HG03066 (cell line): Measurements from ENCODE around the gene CLMN.
"Not testable (repeated sequence)": the region's sequence is repeated elsewhere in the genome, so short reads cannot be mapped to it uniquely, and the experiment has no call there.

ENCODE experiments used
- ATAC-seq: cut with Tn5 transposase; IDR thresholded peaks from one replicate; pipeline ENCODE4 v1.9.1; 2021; ENCODE audit warnings: low read depth; ENCODE audit not compliant: unreplicated experiment

Gene CLMN

DNA sequence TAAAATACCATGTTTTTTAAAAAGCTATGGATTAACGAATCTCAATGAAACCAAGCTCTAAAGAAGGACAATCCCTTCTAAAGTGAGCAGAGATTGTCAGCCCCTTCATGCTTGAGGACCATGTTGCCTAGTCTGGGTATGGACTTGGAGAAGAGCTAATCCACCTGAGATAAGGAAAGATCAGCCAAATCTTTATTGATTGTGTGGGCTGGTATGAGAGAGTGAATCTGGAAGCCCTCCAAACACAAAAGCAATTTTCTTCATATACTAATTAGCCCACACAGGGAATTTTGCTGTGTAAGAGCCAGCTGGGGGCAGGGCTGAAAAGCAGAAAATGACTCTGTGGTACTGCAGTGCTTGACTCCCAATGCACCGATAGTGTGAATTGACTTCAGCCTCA, 115.0 kb downstream of the CLMN start:
- no peak for ATAC-seq

DNA sequence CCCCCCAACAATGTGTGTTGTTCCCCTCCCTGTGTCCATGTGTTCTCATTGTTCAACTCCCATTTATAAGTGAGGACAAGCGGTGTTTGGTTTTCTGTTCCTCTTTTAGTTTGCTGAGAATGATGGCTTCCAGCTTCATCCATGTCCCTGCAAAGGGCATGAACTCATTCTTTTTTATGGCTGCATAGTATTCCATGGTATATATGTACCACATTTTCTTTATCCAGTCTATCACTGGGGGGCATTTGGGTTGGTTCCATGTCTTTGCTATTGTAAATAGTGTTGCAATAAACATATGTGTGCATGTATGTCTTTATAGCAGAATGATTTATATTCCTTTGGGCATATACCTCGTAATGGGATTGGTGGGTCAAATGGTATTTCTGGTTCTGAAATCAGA, 118.0 kb downstream of the CLMN start:
- ATAC-seq, result not testable (repeated sequence)

DNA sequence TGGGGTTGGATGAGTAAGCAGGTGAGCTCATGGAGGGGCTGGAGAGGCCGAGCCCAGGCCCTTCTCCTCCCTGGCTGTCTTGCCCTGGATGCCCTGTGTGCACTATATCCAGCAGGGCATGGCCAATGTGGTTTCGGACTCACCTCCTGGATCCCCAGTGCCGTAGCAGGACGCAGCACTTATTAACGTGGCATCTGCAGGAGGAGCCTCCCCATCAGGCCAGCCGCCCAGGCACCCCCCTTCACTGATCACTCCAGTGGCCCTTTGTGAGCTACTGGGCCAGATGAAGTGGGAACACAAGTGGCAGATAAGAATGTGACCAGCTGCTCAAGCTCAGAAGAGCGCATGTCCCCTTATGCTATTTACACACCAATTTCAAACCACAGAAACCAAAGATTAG, 119.3 kb downstream of the CLMN start:
- ATAC-seq, result no peak

DNA sequence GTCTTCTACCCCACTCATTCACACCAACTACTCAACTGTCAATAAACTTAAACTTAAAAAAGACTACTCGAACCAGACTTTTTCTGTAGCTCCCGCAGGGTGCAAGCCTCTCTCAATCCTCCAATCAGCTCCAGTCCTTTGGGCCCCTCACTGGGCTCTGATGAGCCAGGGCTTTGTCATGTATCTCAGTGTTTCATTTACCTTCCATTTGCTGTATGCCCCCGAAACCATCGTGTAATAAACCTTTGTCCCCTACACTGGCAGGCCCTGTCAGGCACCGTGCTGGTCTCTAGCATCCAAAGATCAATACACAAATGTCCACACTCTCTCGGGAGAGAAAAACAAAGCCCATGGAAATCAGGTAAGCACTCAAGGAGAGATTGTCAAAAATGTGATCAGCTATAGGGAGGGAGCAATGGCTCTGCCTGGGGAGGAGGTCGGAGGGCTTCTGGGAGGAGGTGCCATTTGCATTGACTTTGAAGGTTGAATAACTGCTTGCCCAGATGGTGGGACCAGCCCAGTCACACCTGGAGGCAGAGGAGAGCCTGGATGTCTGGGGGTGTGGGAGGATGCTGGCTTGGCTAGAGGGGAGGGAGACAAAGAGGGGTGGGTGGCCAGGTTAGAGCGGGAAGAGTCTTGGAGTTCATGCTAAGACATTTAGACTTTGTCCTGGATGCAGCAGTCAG, 120.3 kb downstream of the CLMN start:
- ATAC-seq, result no peak

DNA sequence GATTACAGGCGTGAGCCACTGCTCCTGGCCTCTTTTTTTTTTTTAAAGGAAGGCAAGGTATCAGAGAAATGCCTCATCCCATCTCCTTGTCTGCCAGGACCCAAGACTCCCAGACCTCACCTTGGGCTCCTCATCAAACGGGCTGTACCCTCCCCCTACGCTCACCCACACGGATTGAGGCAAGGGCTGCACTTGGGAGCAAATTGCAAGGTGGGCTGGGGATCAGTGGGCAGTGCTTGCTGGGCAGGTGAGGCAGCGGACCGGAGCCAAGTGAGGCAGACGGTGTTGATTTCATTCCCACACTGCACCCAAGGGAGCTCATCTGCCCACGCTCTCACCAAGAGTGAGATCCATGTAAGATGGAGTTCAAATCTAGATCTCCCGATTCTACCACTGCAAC, 121.4 kb downstream of the CLMN start:
- ATAC-seq, result no peak

DNA sequence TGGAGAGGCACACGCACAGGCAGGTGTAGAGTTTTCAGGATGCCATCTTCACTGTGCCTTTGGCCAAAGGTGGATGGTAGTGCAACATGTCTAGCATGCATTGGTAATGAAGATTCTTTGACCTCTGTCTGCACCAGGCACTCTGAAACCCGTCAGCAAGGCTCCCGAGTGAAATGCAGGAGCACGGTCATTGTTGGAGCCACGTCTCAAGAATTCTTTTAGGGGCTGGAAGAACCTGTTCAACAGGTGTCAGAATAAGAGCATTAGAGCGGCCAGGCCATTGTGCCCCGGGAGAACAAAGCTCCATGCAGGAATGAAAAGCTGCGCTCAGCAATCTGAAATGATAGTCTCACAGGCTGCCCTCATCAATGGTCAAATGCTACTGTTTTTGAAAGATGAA, 122.2 kb downstream of the CLMN start:
- no peak for ATAC-seq

DNA sequence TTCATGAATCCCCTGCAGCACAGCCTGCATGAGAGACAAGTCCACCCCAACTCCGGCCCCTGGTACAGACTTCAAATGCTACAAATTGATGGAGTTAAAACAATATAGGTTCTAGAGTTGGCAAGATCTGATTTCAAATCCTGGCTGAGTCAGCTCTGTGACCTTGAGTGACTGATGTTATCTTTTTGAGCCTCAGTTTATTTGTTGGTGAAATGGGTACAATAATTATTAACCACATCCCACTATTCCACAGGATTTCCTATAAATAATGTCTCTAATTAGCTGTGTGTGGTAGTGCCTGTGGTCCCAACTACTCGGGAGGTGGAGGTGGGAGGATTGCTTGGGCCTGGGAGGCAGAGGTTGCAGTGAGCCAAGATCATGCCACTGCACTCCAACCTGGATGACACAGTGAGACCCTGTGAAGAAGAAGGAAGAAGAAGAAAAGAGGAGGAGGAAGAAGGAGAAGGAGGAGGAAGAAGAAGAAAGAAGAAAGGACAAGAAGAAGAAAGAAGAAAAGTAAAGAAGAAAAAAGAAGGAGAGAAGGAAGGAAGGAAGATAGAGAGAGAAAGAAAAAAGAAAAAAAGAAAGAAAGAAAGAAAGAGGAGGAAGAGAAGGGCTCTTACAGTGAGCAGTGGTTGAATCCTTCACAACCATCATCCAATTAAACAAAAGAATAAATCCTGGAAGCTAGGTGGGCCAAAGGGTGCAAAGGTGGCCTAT, 122.7 kb downstream of the CLMN start:
- no peak for ATAC-seq

DNA sequence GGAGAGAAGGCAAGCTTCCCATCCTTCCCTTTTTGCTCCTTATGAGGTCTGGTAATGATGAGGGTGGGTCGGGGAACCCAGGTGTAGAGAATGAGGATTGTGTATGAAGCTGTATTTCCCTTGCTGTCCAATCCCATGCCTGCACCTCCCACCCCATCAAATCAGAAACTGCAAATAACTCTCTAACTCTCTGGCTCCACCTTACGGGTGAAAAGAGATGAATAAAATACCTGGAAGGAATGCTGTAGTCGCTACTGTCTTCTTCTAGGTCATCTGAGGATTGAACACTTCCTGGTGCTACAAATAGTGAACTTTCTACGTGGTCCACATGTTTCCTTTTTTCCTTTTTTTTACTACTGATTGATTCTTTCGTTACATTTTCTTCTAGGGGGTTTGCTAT, 123.4 kb downstream of the CLMN start:
- ATAC-seq, result no peak

DNA sequence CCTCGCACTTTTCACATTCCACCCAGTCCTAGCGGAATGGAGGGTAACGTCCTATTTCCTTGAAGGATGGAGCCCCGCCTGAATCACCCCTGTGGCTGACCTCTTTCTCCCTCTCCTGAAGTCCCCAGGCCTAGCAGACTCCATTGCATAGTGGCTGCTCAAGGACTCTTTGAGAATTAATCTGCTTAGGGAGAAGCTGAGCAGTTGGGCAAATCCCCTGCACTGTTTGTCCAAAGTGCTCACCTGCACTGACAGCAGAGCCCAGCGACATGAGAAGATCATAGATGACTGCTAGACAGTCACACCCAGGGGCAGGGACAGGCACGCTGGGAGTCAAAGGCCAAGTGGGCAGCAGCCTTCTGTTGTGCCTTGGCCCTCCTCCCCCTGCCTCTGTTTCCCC, 124.7 kb downstream of the CLMN start:
- ATAC-seq, result no peak

DNA sequence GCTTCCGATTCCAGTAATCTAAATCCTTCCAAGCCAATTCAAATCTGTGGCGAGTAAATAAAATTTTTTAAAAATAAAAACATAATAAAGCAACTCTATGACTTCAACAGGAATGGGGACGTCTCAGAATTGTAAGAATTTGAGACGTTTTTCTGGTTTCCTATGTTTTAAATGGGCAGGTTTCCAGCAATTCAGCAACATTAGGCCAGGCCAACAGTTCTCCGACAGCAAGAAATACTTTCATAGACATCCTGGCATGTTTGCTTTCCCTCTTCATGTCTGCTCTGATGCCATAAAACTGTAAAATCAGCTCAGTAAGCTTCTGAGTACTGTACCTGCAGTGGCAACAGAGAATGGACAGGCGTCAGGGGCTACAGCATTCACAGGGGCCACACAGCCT, 126.6 kb downstream of the CLMN start:
- no peak for ATAC-seq

DNA sequence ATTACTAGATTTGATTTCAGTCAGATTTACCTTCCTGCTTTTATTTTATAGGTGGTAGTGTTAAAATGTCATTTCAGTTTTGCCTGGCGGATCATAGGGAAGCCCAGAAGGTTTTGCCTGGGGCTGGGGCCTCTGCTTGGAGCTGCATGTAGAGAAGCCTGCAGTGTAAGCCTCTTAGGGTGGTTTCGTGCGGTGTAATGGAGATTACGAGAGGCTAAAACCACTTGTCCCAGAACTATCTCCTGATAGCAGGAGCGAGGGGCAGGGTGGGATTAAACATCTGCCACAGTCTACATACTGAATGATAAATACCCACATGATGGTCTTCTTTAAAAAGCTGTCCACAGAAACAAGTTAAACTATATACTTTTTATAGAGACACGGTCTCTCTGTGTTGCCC, 127.4 kb downstream of the CLMN start:
- ATAC-seq, result no peak

DNA sequence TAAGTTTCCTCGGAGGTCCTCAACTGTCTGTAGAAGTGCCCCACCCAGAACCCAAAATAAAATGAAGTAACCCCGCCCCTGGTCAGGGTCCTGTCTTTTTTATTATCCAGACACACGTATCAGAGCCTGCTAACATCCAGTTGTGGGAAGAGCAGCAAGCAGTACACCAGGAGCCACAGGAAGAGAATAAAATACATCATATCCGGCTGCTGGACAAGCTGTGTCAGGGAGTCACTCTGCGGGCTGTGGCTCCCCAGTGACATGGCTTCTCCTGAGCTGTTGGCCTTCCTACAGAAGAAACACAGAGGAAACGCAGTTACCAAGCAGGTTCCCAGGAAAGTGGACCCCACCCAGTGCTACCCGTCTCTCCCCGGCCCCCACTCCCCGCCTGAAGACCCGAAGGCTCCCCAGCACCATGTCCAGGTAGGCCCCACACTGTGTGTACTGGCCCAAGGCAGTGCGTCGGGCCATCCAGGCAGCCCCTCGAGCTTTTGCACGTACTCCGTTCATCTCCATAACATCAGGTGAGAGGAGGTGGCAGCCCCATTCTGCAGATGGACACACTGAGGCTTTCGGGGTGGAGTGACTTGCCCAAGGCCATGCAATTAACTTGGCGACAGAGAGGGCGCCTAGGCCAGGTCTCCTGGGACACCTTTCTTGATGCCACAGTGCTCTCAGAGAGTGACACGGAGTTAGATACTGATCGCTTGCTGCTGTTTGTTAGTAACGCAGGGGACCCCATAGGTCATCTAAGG, 128.1 kb downstream of the CLMN start:
- ATAC-seq, result no peak

DNA sequence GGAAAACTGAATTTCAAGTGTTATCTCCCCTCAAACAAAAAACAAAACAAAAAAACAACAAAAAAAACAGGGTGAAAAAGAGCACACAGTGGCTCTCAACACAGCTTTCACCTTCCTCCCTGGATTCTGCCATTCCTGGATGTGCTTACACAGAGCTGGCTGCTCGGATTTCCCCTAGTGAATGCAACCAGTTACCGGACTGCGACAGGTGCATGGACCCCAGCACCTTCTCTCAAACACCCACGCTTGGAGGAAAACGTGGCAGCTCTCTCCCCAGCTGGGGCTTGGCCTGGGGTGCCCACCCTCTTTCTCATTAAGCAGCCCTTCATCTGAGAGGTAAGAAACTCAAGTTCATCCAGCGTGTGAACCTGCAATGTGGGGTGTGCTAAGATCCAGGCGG, 128.9 kb downstream of the CLMN start:
- no peak for ATAC-seq

DNA sequence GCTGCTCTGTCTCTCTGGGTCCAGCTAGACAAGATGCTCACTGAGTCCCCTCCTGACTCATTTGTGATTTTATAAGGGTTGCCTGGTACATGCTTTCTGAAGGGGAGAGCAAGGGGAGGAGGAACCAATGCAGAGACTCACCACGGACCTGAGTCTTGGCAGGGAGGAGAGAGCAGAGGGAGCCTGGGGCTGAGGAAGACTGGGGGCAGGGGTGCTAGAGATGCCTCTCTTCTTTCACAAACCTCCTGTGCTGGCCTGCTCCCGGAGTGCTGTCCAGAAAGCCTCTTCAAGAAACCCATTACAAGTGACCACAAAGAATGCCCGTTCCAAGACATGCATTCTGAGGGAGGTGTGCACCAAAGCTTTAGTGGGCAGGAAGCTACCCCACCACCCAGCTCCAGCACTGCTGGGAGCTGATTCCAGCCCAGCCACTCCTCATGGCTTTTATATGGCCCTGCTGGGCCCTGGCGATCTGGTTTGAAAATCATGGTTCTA, 129.3 kb downstream of the CLMN start:
- no peak for ATAC-seq

DNA sequence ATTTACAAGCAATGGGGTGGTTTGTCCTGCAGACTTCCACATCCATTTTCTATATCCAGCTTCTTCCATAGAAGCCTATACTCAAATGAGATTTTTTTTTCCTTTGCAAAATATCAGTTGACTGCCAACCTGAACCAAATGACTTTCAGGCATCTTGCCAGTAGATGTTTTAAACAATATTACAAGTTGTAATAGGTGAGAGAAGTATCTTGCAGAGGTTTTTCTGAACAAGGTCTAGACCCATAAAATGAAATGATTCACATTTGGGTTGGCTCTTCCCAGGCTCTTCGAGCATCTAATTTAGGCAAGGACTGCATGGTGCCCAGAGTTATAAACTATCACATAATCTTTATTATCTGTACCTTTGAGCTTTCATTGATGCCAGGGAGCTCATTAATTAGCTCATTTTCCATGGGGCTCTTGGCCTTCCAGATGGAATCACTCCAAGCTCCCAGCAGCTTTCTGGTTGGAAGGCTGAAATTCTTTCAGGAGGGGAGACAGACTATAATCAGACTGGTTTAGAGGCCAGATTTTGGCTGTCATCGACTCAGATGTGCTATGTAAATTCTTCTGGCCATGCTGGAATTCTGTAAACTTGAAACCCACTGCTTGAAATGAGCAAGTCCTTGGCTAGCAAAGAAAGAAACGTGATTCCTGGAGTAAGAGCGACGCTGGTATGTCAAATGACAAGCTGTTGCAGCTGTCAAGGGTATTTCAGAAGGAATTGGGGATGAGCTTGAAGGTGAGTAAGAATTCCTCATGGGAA, 130.2 kb downstream of the CLMN start:
- no peak for ATAC-seq

DNA sequence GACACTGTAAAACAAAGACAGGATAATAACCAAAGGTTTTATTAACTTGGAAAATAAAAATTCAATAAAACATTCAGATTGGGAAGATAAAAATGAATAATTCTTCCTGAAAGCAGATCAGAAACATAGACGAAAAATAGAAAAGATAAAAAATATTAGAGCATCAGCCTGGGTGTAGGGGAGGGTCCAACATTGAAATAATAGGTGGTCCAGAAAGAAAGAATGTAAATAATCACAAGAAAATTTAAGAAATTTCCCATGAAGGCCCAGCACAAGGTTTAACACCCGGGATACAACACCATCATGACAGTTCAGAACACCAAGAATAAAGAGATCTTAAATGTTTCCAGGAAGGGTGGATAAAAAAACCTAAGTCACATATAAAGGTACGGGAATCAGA, 131.3 kb downstream of the CLMN start:
- ATAC-seq, result no peak

DNA sequence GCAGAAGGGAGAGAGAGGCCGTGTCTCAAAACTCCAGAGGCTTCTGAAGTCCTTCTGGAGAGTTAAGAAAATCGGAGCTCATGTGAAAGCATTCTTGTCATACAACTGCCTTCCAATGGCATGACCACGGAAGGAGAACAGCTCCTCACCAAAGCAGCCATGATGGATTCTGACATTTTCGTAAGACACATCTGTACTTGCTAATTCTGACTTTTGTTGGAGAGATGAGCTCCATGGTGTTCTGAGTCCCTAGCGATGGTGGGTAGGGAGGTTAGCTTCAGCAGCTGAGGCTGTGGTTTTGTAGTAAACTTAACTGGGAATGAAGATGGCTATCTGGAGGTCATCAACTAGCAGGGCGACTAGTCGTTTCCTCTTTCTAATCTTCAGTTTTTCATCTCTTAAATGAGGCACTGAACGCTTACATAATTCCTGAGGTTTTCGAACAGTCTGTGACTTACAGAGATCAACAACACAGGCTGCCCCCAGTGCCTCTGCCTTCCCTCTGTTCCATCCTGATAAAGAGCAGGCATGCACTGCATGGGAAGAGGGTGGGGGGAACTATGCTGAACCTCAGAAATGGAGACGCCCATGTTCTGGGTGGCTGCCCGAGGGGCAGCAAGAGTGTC, 133.8 kb downstream of the CLMN start:
- ATAC-seq, result no peak

DNA sequence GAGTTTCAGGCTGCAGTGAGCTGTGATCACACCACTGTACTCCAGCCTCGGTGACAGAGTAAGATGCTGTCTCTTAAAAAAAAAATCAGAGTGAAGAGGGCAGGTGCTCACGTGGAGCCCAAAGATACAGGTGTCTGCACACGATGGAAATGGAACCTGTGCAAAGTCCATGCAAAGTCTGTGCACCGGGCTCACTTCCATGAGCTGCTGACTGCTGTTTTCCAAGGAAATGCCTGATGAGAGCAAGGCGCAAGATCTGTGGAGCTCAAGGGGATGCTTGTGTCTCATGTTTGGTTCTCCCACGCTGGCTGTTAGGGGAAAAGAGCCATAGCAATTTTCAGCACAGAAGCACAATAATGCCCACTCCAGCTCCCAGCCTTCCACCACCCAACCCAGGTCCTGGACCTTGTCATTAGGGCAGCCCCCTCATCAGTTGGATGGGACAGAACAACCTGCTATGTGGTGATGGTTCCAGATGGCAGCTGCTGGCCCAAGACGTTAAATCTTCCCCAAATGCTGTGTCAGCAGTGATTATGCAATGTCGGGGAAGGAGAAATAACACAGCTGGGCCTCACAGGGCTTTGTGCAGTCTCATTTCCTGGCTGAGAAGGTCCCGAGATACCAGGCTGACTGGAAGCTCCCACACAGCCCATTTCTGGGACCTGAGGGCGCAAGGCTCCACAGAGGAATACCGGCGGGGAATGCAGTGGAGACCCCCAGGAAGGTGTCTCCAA, 134.5 kb downstream of the CLMN start:
- ATAC-seq, result no peak

DNA sequence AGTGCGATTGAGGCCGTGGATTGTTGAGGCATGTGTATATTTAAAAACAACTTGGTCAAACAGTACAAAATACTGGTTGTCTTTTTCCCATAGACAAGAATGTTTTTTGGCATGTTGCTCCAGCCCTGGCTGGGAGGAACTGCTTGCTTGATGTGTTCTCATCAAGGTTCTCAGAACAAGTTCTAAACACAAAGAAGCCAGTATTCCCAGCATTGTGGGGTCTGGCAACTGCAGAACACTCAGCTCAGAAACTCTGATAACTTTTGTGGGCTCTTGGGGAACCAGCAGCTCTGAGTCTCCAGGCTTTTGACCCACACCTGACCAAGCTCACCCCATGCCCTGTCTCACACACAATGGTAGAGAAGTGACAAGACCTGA, 135.3 kb downstream of the CLMN start:
- no peak for ATAC-seq
